HCT116 (cell line): Measurements from ENCODE around the gene HEMK1. TPM values are rescaled to one million over a fixed set of nuclear protein-coding genes. Genes with fewer than 3 reads are reported as not detected.

Experiments used
- ATAC-seq: fragments of 200-7000 bp; cut with Tn5 transposase; 2 replicates; pipeline ENCODE4 v1.9.1; 2020; ENCODE audit warnings: mild to moderate bottlenecking, moderate library complexity
- BruUV-seq: library from RNA; stranded (reverse); fragments of 400-500 nt; replicated peaks from 2 replicates; lab custom pipeline; 2021; lab: Mats Ljungman, UMichigan
- CTCF ChIA-PET: fragments of 300-600 bp; sonication (Branson Sonifier 250); formaldehyde crosslinking; loops from one replicate; lab custom pipeline; 2021; ENCODE audit warnings: antibody characterized with exemption; lab: Charles Lee
- POLR2A ChIA-PET: fragments of 300-600, 350-600 bp; sonication (Branson Sonifier 250); formaldehyde crosslinking; loops from one replicate; lab custom pipeline; 2021; ENCODE audit warnings: antibody characterized with exemption; lab: Charles Lee
- RAD21 ChIA-PET, 2 experiments: fragments of 300-600 bp; sonication (Branson Sonifier 250); formaldehyde crosslinking; loops; one replicate each; lab custom pipeline; 2023; ENCODE audit warnings: low total read pairs in 2 of 2; ENCODE audit not compliant: uncharacterized antibody in 2 of 2, unreplicated experiment in 2 of 2, low non-redundant PET in 1 of 2; lab: Charles Lee
- DNase-seq: peaks from one replicate; pipeline ENCODE4 v3.0.0-alpha.2; 2010; ENCODE audit warnings: low read depth, low spot score
- H2AFZ ChIP-seq: fragments of 200-600 bp; shearing (Covaris generic), sonication (generic); 2 replicates; pipeline ENCODE4 v1.6.1; 2017; ENCODE audit warnings: low read depth, mixed run types, mixed read lengths, antibody characterized with exemption, low read length; ENCODE audit not compliant: poor library complexity, severe bottlenecking
- H3K27ac ChIP-seq: 2 replicates; pipeline ENCODE4 v1.5.1; 2012; ENCODE audit warnings: low read depth, low read length
- H3K27me3 ChIP-seq: fragments of 200-600 bp; sonication (generic); 2 replicates; pipeline ENCODE4 v1.6.1; 2016; ENCODE audit warnings: mixed run types, low read length, mixed read lengths; ENCODE audit not compliant: insufficient read depth
- H3K36me3 ChIP-seq, 2 experiments: fragments of 200-500 bp in 1 of 2; fragments of 200-600 bp in 1 of 2; sonication (Bioruptor generic) in 1 of 2; sonication (generic) in 1 of 2; 2 replicates each; pipeline versions ENCODE4 v1.5.1 to v1.6.1; 2014 to 2016; ENCODE audit warnings: low read length in 2 of 2, inconsistent platforms in 1 of 2, mixed read lengths in 1 of 2, mixed run types in 1 of 2; ENCODE audit not compliant: insufficient read depth in 2 of 2, control insufficient read depth in 1 of 2
- H3K4me1 ChIP-seq, 2 experiments: fragments of 200-600 bp in 1 of 2; sonication (generic) in 1 of 2; 2 replicates each; pipeline versions ENCODE4 v1.5.1 to v1.6.1; 2012 to 2017; ENCODE audit warnings: low read length in 2 of 2, inconsistent platforms in 1 of 2, mild to moderate bottlenecking in 1 of 2, mixed read lengths in 1 of 2, mixed run types in 1 of 2, moderate library complexity in 1 of 2; ENCODE audit not compliant: insufficient read depth in 2 of 2, control insufficient read depth in 1 of 2
- H3K4me2 ChIP-seq: fragments of 200-600 bp; sonication (generic); 2 replicates; pipeline ENCODE4 v1.6.1; 2017; ENCODE audit warnings: mixed run types, low read length, mixed read lengths
- H3K4me3 ChIP-seq, 2 experiments: fragments of 200-600 bp in 1 of 2; sonication (generic) in 1 of 2; replicated peaks in 1 of 2; 2 replicates each; pipeline ENCODE4 v1.5.1; 2011 to 2016; ENCODE audit warnings: low read length in 2 of 2, control low read depth in 1 of 2, low read depth in 1 of 2, mild to moderate bottlenecking in 1 of 2, mixed read lengths in 1 of 2, mixed run types in 1 of 2
- H3K79me2 ChIP-seq: fragments of 200-600 bp; sonication (generic); 2 replicates; pipeline ENCODE4 v1.6.1; 2017; ENCODE audit warnings: mild to moderate bottlenecking, mixed run types, low read length, moderate library complexity, mixed read lengths; ENCODE audit not compliant: insufficient read depth
- H3K9ac ChIP-seq: fragments of 200-600 bp; sonication (generic); 2 replicates; pipeline ENCODE4 v1.6.1; 2016; ENCODE audit warnings: low read length, mixed read lengths
- H3K9me2 ChIP-seq: fragments of 200-600 bp; sonication (generic), shearing (Covaris generic); 2 replicates; pipeline ENCODE4 v1.6.1; 2017; ENCODE audit warnings: mixed run types, mild to moderate bottlenecking, moderate library complexity; ENCODE audit not compliant: insufficient read depth
- H3K9me3 ChIP-seq, 2 experiments: fragments of 200-500 bp in 1 of 2; fragments of 200-600 bp in 1 of 2; sonication (Bioruptor generic) in 1 of 2; sonication (generic) in 1 of 2; 2 replicates each; pipeline ENCODE4 v1.6.1; 2014 to 2017; ENCODE audit warnings: low read length in 2 of 2, mixed read lengths in 2 of 2, inconsistent platforms in 1 of 2, low read depth in 1 of 2, mild to moderate bottlenecking in 1 of 2, mixed run types in 1 of 2, moderate library complexity in 1 of 2; ENCODE audit not compliant: control insufficient read depth in 1 of 2, insufficient read depth in 1 of 2
- H4K20me1 ChIP-seq: fragments of 200-600 bp; sonication (generic), shearing (Covaris generic); 2 replicates; pipeline ENCODE4 v1.6.1; 2017; ENCODE audit warnings: mixed run types, mild to moderate bottlenecking, moderate library complexity; ENCODE audit not compliant: insufficient read depth
- CBX3 ChIP-seq: IDR thresholded peaks from 2 replicates; pipeline ENCODE4 v1.6.1; 2012; ENCODE audit warnings: low read depth
- CEBPB ChIP-seq: IDR thresholded peaks from 2 replicates; pipeline ENCODE4 v1.6.1; 2012; ENCODE audit warnings: low read depth
- EGR1 ChIP-seq: IDR thresholded peaks from 2 replicates; pipeline ENCODE4 v1.6.1; 2012; ENCODE audit warnings: low read depth
- EZH2 ChIP-seq: fragments of 200-600 bp; sonication (generic); IDR thresholded peaks from 2 replicates; pipeline ENCODE4 v1.6.1; 2017; ENCODE audit warnings: antibody characterized with exemption, mixed run types
- POLR2AphosphoS5 ChIP-seq: IDR thresholded peaks from 2 replicates; pipeline ENCODE4 v1.6.1; 2011; ENCODE audit warnings: mild to moderate bottlenecking, low read depth, low read length, moderate library complexity
- RAD21 ChIP-seq: IDR thresholded peaks from 2 replicates; pipeline ENCODE4 v1.6.1; 2012; ENCODE audit warnings: low read depth, mild to moderate bottlenecking
- SIN3A ChIP-seq: IDR thresholded peaks from 2 replicates; pipeline ENCODE4 v1.6.1; 2012; ENCODE audit warnings: low read depth
- SP1 ChIP-seq: IDR thresholded peaks from 2 replicates; pipeline ENCODE4 v1.6.1; 2012; ENCODE audit warnings: low read depth
- SRF ChIP-seq: IDR thresholded peaks from 2 replicates; pipeline ENCODE4 v1.6.1; 2012; ENCODE audit warnings: low read depth
- TCF7L2 ChIP-seq: IDR thresholded peaks from 2 replicates; pipeline ENCODE4 v1.7.0; 2011; ENCODE audit warnings: borderline replicate concordance, inconsistent platforms; ENCODE audit not compliant: insufficient read depth, insufficient read length; ENCODE audit errors: extremely low read depth
- ZFX ChIP-seq: fragments of 450-650 bp; IDR thresholded peaks from 2 replicates; pipeline ENCODE4 v1.6.1; 2017
- intact Hi-C: fragments of 100-400 bp; cut with micrococcal nuclease; formaldehyde crosslinking; loops from 2 replicates; pipeline ENCODE4 v1.10.0; 2022
- total RNA-seq: library from RNA; stranded (reverse); gene quantifications from one replicate; pipeline ENCODE4 v1.2.1, GENCODE V29; 2021; ENCODE audit not compliant: unreplicated experiment
- TF ChIP-seq, protein P1 (sequence below): IDR thresholded peaks from 2 replicates; pipeline ENCODE4 v1.6.1; 2012
- TF ChIP-seq, protein P2 (sequence below): IDR thresholded peaks from 2 replicates; pipeline ENCODE4 v1.6.1; 2012
- TF ChIP-seq, protein P3 (sequence below), 3 experiments: fragments of 200-600 bp in 1 of 3; sonication (generic) in 1 of 3; IDR thresholded peaks in 2 of 3; conservative IDR thresholded peaks in 1 of 3; 2 replicates each; pipeline ENCODE4 v1.5.1; 2012 to 2017; ENCODE audit warnings: low read depth in 2 of 3, low read length in 2 of 3, antibody characterized with exemption in 1 of 3, borderline replicate concordance in 1 of 3, control low read depth in 1 of 3, mild to moderate bottlenecking in 1 of 3, mixed read lengths in 1 of 3, mixed run types in 1 of 3, moderate library complexity in 1 of 3; ENCODE audit not compliant: insufficient read depth in 1 of 3
- TF ChIP-seq, protein P4 (sequence below): IDR thresholded peaks from 2 replicates; pipeline ENCODE4 v1.6.1; 2011; ENCODE audit warnings: mild to moderate bottlenecking, low read length, moderate library complexity; ENCODE audit not compliant: insufficient replicate concordance; ENCODE audit errors: extremely low read depth

The HEMK1 gene
- total RNA-seq, 1 experiment from 2014 or later: 20.5 TPM

DNA sequence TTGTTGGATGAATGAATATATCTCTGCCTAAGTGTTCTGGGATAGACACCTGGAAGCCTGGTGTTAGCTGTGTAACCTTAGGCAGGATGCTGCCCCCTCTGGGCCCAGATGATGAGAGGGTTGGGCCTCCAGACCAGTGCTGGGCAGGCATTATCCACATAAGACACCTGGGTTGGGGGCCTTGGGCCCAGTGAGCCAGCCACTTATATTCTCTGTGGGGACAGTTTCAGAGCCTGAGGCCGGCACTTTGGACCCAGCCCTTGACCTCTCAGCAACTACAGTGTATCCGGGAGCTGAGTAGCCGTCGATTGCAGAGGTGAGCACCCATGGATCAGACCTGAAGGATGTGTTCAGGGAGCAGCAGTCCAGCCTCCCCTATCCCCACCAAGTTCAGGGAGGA is 2.2 kb downstream of the HEMK1 start:
- H3K4me1 ChIP-seq: peaks cover 15 to 40% of the 10 kb centered on the region in 2 experiments
- ChIA-PET POLR2A (no interaction called here), RAD21 (interaction anchor here in 1 of 2 experiments (0.6 to 1.6 kb wide), 2 partner anchors 26 to 40 kb away, joined by 3 to 5 read pairs; partner anchors contain the start of gene CISH)

More for the DNA sequence above, 2.2 kb downstream of the HEMK1 start:
- H3K27ac ChIP-seq: no peak overlapping the region
- no peaks in the 10 kb centered on the region for H3K9me2 ChIP-seq
- ATAC-seq (no peak), DNase-seq (no peak)
- no peak overlapping the region for H2AFZ ChIP-seq
- H3K36me3 ChIP-seq: no peaks in the 10 kb centered on the region; a peak in 1 of 4 replicates
- no peaks in the 10 kb centered on the region for H4K20me1 ChIP-seq
- H3K9ac ChIP-seq: no peak overlapping the region
- TF ChIP-seq POLR2AphosphoS5 (no peak), SP1 (no peak), EGR1 (no peak), CBX3 (no peak), ZFX (no peak), SRF (no peak), TCF7L2 (no peak), EZH2 (no peak), RAD21 (no peak), CEBPB (no peak), SIN3A (no peak)
- TF ChIP-seq, protein P1, sequence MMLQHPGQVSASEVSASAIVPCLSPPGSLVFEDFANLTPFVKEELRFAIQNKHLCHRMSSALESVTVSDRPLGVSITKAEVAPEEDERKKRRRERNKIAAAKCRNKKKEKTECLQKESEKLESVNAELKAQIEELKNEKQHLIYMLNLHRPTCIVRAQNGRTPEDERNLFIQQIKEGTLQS: no peak
- TF ChIP-seq, protein P2, sequence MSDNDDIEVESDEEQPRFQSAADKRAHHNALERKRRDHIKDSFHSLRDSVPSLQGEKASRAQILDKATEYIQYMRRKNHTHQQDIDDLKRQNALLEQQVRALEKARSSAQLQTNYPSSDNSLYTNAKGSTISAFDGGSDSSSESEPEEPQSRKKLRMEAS: no peak
- TF ChIP-seq, protein P3, sequence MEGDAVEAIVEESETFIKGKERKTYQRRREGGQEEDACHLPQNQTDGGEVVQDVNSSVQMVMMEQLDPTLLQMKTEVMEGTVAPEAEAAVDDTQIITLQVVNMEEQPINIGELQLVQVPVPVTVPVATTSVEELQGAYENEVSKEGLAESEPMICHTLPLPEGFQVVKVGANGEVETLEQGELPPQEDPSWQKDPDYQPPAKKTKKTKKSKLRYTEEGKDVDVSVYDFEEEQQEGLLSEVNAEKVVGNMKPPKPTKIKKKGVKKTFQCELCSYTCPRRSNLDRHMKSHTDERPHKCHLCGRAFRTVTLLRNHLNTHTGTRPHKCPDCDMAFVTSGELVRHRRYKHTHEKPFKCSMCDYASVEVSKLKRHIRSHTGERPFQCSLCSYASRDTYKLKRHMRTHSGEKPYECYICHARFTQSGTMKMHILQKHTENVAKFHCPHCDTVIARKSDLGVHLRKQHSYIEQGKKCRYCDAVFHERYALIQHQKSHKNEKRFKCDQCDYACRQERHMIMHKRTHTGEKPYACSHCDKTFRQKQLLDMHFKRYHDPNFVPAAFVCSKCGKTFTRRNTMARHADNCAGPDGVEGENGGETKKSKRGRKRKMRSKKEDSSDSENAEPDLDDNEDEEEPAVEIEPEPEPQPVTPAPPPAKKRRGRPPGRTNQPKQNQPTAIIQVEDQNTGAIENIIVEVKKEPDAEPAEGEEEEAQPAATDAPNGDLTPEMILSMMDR (IDR thresholded peaks at IDR 0.05 in 2 of 3, conservative IDR thresholded peaks at IDR 0.05 in 1 of 3; ENCODE audit: borderline replicate concordance in 1 of 3, insufficient read depth in 1 of 3, low read depth in 2 of 3, low read length in 2 of 3): no peak
- TF ChIP-seq, protein P4, sequence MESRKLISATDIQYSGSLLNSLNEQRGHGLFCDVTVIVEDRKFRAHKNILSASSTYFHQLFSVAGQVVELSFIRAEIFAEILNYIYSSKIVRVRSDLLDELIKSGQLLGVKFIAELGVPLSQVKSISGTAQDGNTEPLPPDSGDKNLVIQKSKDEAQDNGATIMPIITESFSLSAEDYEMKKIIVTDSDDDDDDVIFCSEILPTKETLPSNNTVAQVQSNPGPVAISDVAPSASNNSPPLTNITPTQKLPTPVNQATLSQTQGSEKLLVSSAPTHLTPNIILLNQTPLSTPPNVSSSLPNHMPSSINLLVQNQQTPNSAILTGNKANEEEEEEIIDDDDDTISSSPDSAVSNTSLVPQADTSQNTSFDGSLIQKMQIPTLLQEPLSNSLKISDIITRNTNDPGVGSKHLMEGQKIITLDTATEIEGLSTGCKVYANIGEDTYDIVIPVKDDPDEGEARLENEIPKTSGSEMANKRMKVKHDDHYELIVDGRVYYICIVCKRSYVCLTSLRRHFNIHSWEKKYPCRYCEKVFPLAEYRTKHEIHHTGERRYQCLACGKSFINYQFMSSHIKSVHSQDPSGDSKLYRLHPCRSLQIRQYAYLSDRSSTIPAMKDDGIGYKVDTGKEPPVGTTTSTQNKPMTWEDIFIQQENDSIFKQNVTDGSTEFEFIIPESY: no peak
- no peak overlapping the region for H3K4me3 ChIP-seq
- H3K79me2 ChIP-seq: peaks cover 9% of the 10 kb centered on the region; the same call in 1 of the 2 replicates
- intact Hi-C loops: loop anchor here (5.0 kb wide), 1 partner anchor 816 kb away; the partner anchor contains the start of gene MANF
- H3K27me3 ChIP-seq: no peaks in the 10 kb centered on the region
- H3K4me2 ChIP-seq: no peak overlapping the region
- CTCF ChIA-PET: interaction anchor here (1.7 to 5.4 kb wide), 2 partner anchors 30 to 40 kb away, joined by 5 to 31 read pairs; partner anchors contain the start of gene CISH
- H3K9me3 ChIP-seq: no peaks in the 10 kb centered on the region
- no TSS peak for BruUV-seq
